GM21528 (cell line): ENCODE data around the gene DNAH14.
"Not testable (repeated sequence)": the region's sequence is repeated elsewhere in the genome, so short reads cannot be mapped to it uniquely, and the experiment has no call there.

Experiments
- ATAC-seq: cut with Tn5 transposase; IDR thresholded peaks from one replicate; pipeline ENCODE4 v1.9.1; 2021; ENCODE audit warnings: mild to moderate bottlenecking, moderate library complexity; ENCODE audit not compliant: unreplicated experiment, low FRiP score

Gene DNAH14

GRCh38 chr1:225230483-225230882 lies 301.0 kb downstream of the DNAH14 start:
- ATAC-seq: no peak

GRCh38 chr1:225232930-225233329 lies 303.5 kb downstream of the DNAH14 start:
- not testable (repeated sequence) for ATAC-seq

GRCh38 chr1:225242611-225243010 lies 313.1 kb downstream of the DNAH14 start:
- no peak for ATAC-seq

DNA sequence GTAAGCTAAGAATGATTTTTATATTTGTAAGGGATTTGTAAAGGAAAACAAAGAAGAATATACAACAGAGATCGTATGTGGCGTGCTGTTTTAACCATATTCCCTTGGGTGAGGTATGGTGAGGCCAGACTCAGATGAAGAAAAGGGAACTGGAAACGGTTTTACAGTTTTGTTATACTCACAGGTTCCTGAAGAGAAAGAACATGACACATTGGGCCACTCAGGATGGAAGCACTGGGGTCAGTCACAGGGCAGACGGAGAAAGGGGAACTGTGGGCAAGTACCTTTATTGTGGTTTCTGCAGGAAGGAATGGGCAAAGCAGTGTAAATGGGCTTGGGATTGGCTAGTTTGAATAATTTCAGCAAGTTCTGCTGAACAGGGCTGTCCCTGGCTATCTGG lies 321.0 kb downstream of the DNAH14 start:
- peak; percentile 97 for ATAC-seq

- ATAC-seq: no peak
These were observed 323.7 kb downstream of the DNAH14 start for GRCh38 chr1:225253173-225253572.

GRCh38 chr1:225253784-225254183 lies 324.3 kb downstream of the DNAH14 start:
- no peak for ATAC-seq

GRCh38 chr1:225254676-225255075 lies 325.2 kb downstream of the DNAH14 start:
- ATAC-seq: no peak

GRCh38 chr1:225257081-225257480 lies 327.6 kb downstream of the DNAH14 start:
- no peak for ATAC-seq

- ATAC-seq: no peak
These were observed 329.3 kb downstream of the DNAH14 start for GRCh38 chr1:225258811-225259210.

- ATAC-seq: no peak
These were observed 330.1 kb downstream of the DNAH14 start for GRCh38 chr1:225259542-225259941.

- no peak for ATAC-seq
These were observed 330.8 kb downstream of the DNAH14 start for GRCh38 chr1:225260319-225260718.

- no peak for ATAC-seq
These were observed 348.0 kb downstream of the DNAH14 start for GRCh38 chr1:225277445-225277844.

DNA sequence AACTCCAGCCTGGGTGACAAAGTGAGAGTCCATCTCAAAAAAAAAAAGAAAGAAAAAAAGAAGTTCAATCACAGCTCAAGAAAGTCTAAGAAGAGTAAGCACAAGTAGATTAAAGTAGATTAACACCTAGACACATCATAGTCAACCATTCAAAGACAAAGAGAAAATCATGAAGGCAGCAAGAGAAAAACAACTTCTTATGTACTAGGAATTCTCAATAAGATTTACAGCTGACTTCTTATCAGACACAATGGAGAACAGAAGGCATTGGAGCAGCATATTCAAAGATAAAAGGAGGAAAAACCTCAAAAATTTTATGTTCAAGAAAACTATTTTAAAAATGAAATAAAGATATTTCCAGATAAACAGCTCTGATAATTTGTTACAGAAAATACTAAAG lies 351.1 kb downstream of the DNAH14 start:
- ATAC-seq: no peak

- ATAC-seq: no peak
These were observed 360.8 kb downstream of the DNAH14 start for GRCh38 chr1:225290244-225290643.

DNA sequence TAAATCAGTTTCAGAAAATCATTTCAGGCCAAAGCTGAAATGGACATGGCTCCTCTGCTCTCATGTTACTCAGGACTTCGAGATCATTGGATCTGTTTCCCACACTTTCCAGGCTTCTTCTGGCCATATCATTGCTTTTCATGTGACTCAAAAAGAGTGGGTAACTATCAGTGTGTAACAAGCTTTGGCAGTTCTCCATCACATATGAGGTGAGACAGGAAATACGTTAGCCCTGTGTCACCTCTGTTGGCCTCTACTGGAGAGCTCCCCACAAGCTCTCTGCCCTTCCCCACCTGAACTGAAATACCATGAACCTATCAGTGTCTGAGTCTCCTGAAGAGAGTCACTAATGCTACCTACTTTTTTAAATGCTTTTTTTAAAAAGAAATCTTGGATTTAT lies 370.1 kb downstream of the DNAH14 start:
- ATAC-seq: no peak

DNA sequence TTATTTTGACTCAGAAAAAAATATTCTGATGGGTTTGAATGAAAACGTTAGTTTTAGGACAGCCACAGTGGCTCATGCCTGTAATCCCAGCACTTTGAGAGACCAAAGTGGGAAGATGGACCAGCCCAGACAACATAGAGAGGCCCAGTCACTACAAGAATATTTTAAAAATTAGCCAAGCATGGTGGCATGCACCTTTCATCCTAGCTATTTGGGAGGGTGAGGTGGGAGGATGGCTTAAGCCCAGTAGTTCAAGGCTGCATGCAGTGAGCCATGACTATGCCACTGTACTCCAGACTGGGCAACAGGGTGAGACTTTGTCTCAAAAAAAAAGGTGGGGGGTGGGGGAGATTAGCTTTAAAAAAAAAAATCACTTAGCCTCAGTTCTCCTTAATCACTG lies 370.9 kb downstream of the DNAH14 start:
- no peak for ATAC-seq

- ATAC-seq: no peak
These were observed 375.5 kb downstream of the DNAH14 start for GRCh38 chr1:225304996-225305395.

DNA sequence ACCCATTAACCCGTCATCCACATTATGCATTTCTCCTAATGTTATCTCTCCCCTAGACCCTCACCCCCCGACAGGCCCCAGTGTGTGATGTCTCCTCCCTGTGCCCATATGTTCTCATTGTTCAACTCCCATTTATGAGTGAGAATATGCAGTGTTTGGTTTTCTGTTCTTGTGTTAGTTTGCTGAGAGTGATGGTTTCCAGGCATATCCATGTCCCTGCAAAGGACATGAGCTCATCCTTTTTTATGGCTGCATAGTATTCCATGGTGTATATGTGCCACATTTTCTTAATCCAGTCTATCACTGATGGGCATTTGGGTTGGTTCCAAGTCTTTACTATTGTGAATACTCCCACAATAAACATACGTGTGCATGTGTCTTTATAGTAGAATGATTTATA lies 381.1 kb downstream of the DNAH14 start:
- not testable (repeated sequence) for ATAC-seq

DNA sequence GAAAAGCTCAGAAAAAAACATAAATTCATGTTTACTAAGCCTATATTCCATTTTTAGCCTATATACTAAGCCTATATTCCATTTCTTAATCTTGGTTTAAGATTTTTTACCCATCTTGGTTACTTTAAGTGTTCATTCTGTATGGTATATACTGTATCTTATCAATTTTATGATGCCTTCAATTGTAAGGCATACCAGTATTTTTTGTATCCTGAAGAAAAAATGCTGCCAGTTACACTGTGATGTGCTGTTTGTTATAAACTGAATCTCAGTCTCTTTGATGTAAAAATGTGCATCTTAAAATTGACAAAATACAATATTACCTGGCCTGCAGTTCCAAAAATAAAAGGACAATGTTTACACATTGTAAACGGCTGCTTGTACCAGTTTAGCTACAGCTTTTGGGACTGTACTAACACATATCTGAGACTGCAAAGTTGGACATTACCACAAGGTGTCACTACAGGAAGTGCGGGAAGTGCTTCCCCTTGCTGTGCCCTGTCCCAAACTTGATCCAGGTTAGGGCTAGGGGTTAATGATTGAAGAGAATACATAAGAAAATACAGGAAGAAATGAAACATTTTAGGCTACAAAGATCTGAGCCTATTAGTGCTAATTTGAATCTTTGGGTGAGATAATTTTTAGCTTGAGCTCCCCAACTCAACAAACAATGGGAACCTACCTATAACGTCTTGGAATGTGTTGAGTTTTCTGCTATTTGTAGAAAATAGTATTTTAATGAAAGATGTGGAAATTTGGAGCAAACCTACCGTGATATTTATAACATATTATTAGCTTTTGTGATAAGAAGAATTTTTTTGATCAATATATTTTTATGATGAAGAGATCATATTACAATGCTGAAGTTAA lies 389.5 kb downstream of the DNAH14 start:
- peak; percentile 85 for ATAC-seq

GRCh38 chr1:225319871-225320270 lies 390.4 kb downstream of the DNAH14 start:
- no peak for ATAC-seq

DNA sequence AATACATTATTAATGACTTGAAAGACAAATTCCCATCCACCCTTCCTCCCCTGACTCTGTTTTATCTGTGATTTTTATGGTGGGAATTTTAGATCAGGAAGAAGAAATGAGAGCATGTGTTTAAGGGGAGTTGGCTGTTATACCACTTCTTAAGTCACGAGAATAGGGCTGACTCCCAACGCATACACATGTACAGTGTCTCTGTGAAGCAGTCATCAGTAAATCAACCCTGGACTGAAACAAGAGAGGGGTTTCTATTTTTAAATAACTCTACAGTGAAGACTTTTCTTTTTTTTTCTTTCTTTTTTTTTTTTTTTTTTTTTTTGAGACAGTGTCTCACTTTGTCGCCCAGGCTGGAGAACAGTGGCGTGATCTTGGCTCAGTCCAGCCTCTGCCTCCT lies 392.3 kb downstream of the DNAH14 start:
- no peak for ATAC-seq

DNA sequence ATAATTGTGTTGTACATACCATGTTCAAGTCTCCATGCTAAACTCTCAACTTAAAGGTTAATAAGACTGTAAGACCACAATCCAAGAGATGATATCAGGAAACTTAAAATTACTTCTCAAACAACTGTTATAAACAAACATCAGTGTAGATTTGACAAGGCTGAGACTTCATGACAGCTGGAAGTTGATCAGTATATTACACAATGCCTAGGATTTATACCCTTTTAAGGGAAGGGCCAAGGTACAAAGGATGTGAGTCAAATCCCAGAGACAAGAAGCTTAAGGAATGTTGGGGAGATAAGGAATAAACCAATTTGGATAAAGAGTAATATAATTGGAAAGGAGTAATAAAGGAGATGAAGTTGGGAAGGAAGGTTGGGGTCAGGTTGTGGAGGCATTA lies 399.6 kb downstream of the DNAH14 start:
- ATAC-seq: no peak
